Astrocyte (in vitro differentiated cells and primary cell): Measurements from ENCODE around the gene S100A12.

ENCODE experiments used
- CTCF ChIP-seq: IDR thresholded peaks from 2 replicates; pipeline ENCODE4 v1.5.1; 2011; ENCODE audit warnings: low read depth, mild to moderate bottlenecking, inconsistent platforms, low read length, moderate library complexity; ENCODE audit not compliant: insufficient read depth
- EZH2 ChIP-seq: IDR thresholded peaks from 2 replicates; pipeline ENCODE4 v1.6.1; 2012; ENCODE audit warnings: mild to moderate bottlenecking, low read length, inconsistent platforms; ENCODE audit not compliant: insufficient read depth

- TF ChIP-seq CTCF (no peak), EZH2 (no peak)
Measured at GRCh38 chr1:153387001-153387400, 11.6 kb upstream of the S100A12 start.
